Body of pancreas (tissue), 4 donors: Measurements from ENCODE around the gene PEF1. TPM values are rescaled to one million over a fixed set of nuclear protein-coding genes. Genes with fewer than 3 reads are reported as not detected.

Source experiments
- ATAC-seq: fragments of 150-250 bp; one replicate; pipeline ENCODE4 v1.9.1; 2016
- DNase-seq, 4 donors: peaks; one replicate each; pipeline ENCODE4 v3.0.0-alpha.2; 2019
- H3K27ac ChIP-seq, 4 donors: fragments of 200-600 bp; sonication (generic); 1 replicate in 3 of 4; 2 replicates in 1 of 4; pipeline versions ENCODE4 v1.5.1 to v1.6.1; 2016 to 2019; ENCODE audit warnings: mild to moderate bottlenecking in 1 of 4, mixed read lengths in 1 of 4, moderate library complexity in 1 of 4
- H3K27me3 ChIP-seq, 2 donors: fragments of 200-600 bp; sonication (generic); one replicate each; pipeline ENCODE4 v1.6.0; 2016; ENCODE audit warnings: mild to moderate bottlenecking in 1 of 2
- H3K36me3 ChIP-seq, 2 donors: fragments of 200-600 bp; sonication (generic); replicated peaks in 1 of 2; 2 replicates each; pipeline ENCODE4 v1.5.1; 2016; ENCODE audit warnings: low read depth in 2 of 2; ENCODE audit not compliant: insufficient read depth in 1 of 2
- H3K4me1 ChIP-seq: fragments of 200-600 bp; sonication (generic); one replicate; pipeline ENCODE4 v1.6.0; 2016
- H3K4me3 ChIP-seq, 2 donors: fragments of 200-600 bp; sonication (generic); 1 replicate in 1 of 2; 2 replicates in 1 of 2; pipeline ENCODE4 v1.5.1; 2016 to 2019
- H3K9me3 ChIP-seq, 3 donors: fragments of 200-600 bp; sonication (generic); 1 replicate in 2 of 3; 2 replicates in 1 of 3; pipeline ENCODE4 v1.5.1; 2016
- POLR2A ChIP-seq, 3 donors: fragments of 450-650 bp; IDR thresholded peaks; one replicate each; pipeline ENCODE4 v1.6.1; 2016; ENCODE audit warnings: antibody characterized with exemption in 3 of 3, mild to moderate bottlenecking in 2 of 3
- WGBS, 2 donors: methylation state at CpG; one replicate each; pipeline ENCODE4 v1.1.5; 2017; 5-methylcytosine and 5-hydroxymethylcytosine counted together
- intact Hi-C: fragments of 100-400 bp; cut with DNase I; formaldehyde crosslinking; loops from one replicate; pipeline ENCODE4 v1.15.1; 2023
- total RNA-seq, 2 donors: library from RNA; depleted of rRNA; stranded (reverse); fragments of >200 nt; gene quantifications; one replicate each; pipeline ENCODE4 v1.1.0, GENCODE V29; 2016
- TF ChIP-seq, protein P1 (sequence below), 7 experiments: fragments of 450-650 bp in 4 of 7; fragments of 200-600 bp in 3 of 7; sonication (generic) in 3 of 7; IDR thresholded peaks; one replicate each; pipeline ENCODE4 v1.5.1; 2016 to 2019; ENCODE audit warnings: antibody characterized with exemption in 7 of 7

PEF1 gene
- total RNA-seq, 2 donors from 2014 or later = 23.6 to 24.1 TPM

DNA sequence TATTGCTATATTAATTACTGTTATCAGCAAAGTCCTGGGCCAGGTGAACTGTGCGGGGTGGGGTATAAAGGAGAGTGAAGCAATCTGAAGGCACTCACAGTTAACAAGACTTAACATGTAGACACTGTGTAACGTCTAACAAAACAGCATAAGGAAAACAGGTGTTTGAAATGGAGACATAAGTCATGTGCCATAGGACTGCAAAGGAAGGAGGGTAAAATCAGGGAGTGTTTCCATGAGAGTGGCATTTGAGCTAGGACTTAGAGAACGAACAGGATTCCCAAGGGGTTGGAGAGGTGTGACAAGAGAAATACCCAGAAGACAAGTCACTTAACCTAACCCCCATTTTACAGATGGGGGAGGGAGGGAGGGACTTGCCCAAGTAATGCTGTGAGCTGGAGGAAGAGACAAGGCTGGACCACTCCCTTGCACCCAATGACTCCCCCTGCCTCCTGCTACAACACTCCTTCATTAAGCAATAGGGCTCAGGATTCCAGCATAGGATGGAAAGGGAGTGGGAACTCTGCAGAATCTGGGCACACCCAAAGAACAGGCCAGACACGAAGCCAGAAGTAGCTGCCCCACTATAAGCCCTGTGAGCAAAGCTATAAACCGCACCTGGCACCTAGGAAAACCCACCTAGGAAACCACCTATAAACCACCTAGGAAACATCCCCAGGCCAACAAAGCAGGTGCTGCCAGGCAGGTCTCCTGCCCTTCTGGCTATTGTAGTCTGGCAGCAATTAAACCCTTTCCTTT, 6.6 kb downstream of the PEF1 start:
- WGBS, 2 donors = 52 to 55% methylated on average over 5 of the region's 5 CpGs
- intact Hi-C loops = no loop called here
- H3K4me1 ChIP-seq = peaks cover 33% of the 10 kb centered on the region

DNA sequence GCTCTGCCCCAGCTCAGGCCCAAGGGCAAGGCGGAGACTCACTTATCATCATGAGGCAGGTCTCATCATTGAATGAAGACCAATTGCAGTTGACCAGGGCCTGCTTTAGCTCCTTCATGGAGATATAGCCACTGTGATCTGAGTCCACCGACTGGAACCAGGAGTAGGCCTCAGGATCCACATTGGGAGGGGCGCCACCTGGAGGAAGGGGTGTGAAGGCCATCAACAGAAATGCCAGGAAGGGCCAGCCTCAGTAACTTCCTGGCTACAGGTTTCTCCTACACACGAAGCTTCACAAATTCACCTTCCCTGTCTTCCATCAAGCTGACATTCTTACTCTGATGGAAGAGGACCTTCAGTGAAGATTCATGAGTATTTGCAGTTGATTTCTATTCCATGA, 11.6 kb downstream of the PEF1 start:
- intact Hi-C loops = no loop called here
- DNase-seq (peak in 2 of 4 donors; percentile 45 to 59), ATAC-seq (peak; percentile 28)
- H3K4me3 ChIP-seq = no peak overlapping the region
- peaks cover 0 to 22% of the 10 kb centered on the region in 2 donors for H3K36me3 ChIP-seq
- H3K27me3 ChIP-seq = no peaks in the 10 kb centered on the region
- TF ChIP-seq POLR2A (IDR thresholded peaks at IDR 0.05) = no peak
- TF ChIP-seq, protein P1, sequence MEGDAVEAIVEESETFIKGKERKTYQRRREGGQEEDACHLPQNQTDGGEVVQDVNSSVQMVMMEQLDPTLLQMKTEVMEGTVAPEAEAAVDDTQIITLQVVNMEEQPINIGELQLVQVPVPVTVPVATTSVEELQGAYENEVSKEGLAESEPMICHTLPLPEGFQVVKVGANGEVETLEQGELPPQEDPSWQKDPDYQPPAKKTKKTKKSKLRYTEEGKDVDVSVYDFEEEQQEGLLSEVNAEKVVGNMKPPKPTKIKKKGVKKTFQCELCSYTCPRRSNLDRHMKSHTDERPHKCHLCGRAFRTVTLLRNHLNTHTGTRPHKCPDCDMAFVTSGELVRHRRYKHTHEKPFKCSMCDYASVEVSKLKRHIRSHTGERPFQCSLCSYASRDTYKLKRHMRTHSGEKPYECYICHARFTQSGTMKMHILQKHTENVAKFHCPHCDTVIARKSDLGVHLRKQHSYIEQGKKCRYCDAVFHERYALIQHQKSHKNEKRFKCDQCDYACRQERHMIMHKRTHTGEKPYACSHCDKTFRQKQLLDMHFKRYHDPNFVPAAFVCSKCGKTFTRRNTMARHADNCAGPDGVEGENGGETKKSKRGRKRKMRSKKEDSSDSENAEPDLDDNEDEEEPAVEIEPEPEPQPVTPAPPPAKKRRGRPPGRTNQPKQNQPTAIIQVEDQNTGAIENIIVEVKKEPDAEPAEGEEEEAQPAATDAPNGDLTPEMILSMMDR (IDR thresholded peaks at IDR 0.05) = peak in 5 of 7 experiments; percentile 18 to 41 (median 28)
- H3K27ac ChIP-seq = no peak overlapping the region
- no peaks in the 10 kb centered on the region for H3K9me3 ChIP-seq
- WGBS, 2 donors = 53 to 64% methylated on average over 3 to 4 of the region's 4 CpGs
- peaks cover 7% of the 10 kb centered on the region for H3K4me1 ChIP-seq

More for the DNA sequence above, 6.6 kb downstream of the PEF1 start:
- no peak overlapping the region for H3K27ac ChIP-seq
- no peaks in the 10 kb centered on the region for H3K9me3 ChIP-seq
- no peak overlapping the region for H3K4me3 ChIP-seq
- TF ChIP-seq, protein P1 (IDR thresholded peaks at IDR 0.05) = no peak
- no peak for TF ChIP-seq POLR2A (IDR thresholded peaks at IDR 0.05)
- ATAC-seq (no peak), DNase-seq (no peak)
- H3K36me3 ChIP-seq = no peaks in the 10 kb centered on the region
- H3K27me3 ChIP-seq = no peaks in the 10 kb centered on the region

DNA sequence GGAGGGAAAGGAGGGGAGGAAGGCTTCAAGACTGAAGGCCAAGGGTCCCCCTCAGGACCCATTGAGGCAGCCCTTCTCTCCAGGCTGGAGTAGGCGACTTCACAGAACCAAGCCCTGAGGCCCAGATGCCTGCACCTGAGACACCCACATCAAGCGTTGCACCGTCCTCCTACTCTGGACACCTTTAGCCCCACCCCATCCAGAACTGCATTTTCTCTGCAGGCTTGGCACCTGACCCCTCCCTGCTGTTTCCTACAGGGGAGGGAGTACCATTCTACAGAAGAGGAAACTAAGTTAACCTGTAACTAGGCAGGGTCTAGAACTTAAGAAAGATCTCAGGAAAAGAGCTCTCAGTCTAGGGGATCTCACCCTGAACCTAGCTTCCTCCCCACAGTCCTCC, 12.0 kb downstream of the PEF1 start:
- 96 to 97% methylated on average over 3 of the region's 3 CpGs for WGBS, 2 donors
- Histone ChIP-seq H3K27me3 (no peaks in the 10 kb centered on the region), H3K4me1 (peaks cover 12% of the 10 kb centered on the region), H3K36me3 (peaks cover 0 to 22% of the 10 kb centered on the region in 2 donors), H3K9me3 (no peaks in the 10 kb centered on the region), H3K4me3 (no peak overlapping the region), H3K27ac (no peak overlapping the region)
- TF ChIP-seq POLR2A (IDR thresholded peaks at IDR 0.05) = no peak
- TF ChIP-seq, protein P1 (IDR thresholded peaks at IDR 0.05) = no peak
- no peak for ATAC-seq
- no peak for DNase-seq
- intact Hi-C loops = no loop called here

DNA sequence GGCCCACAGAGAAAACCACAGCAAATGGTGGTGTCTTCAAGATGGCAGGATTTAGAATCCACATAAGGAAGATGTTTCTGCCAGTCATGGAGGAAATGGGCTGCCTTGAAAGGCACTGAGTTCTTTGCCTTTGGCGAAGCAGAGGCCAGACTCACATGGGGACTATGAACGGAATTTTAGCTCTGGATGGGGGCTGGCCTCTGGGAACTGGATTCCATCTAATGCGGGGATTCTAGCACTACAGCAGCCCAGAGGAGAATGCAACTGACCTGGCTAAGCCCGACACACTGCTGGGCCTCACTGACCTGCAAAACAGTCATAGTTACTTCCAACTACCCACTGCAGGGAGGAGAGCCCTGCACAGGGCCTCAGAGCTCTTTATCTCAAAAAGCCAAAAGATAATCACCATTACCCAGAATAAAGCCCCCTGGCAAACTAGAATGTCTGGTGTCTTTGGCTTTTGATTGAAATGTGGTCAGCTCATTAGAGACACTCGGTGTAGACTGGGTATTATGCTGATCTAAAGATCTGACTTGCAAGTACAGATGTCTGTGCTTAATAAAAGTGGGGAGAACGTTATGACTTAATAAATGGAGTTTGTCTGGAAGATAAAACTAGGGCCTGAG, 15.6 kb downstream of the PEF1 start:
- Histone ChIP-seq H3K4me3 (no peak overlapping the region), H3K36me3 (peaks cover 0 to 22% of the 10 kb centered on the region in 2 donors), H3K27ac (peak overlapping the region in 1 of 4 donors; percentile 68), H3K9me3 (no peaks in the 10 kb centered on the region), H3K4me1 (peaks cover 25% of the 10 kb centered on the region), H3K27me3 (no peaks in the 10 kb centered on the region)
- DNase-seq = no peak
- intact Hi-C loops = no loop called here
- WGBS, 2 donors = 90 to 93% methylated on average over 6 of the region's 6 CpGs
- no peak for TF ChIP-seq POLR2A (IDR thresholded peaks at IDR 0.05)
- TF ChIP-seq, protein P1 (IDR thresholded peaks at IDR 0.05) = no peak
- no peak for ATAC-seq
